Peyer's patch (tissue), 4 donors: ENCODE data around the gene BANP. TPM values are rescaled to one million over a fixed set of nuclear protein-coding genes. Genes with fewer than 3 reads are reported as not detected.
"Not testable (repeated sequence)": the region's sequence is repeated elsewhere in the genome, so short reads cannot be mapped to it uniquely, and the experiment has no call there.

Experiments used
- DNase-seq, 3 donors: peaks; one replicate each; pipeline ENCODE4 v3.0.0-alpha.2; 2017 to 2019
- H3K27ac ChIP-seq, 4 donors: fragments of 200-600 bp; sonication (generic); one replicate each; pipeline ENCODE4 v1.5.1; 2016 to 2019
- H3K27me3 ChIP-seq, 2 donors: fragments of 200-600 bp; sonication (generic); one replicate each; pipeline ENCODE4 v1.5.1; 2019
- H3K36me3 ChIP-seq, 3 donors: fragments of 200-600 bp; sonication (generic); one replicate each; pipeline ENCODE4 v1.5.1; 2016 to 2019
- H3K4me1 ChIP-seq, 4 donors: fragments of 200-600 bp; sonication (generic); one replicate each; pipeline ENCODE4 v1.5.1; 2016 to 2019
- H3K4me3 ChIP-seq, 4 donors: fragments of 200-600 bp; sonication (generic); 1 replicate in 3 of 4; 2 replicates in 1 of 4; pipeline ENCODE4 v1.5.1; 2016 to 2019; ENCODE audit warnings: mild to moderate bottlenecking in 1 of 4
- H3K9me3 ChIP-seq, 4 donors: fragments of 200-600 bp; sonication (generic); one replicate each; pipeline ENCODE4 v1.5.1; 2016 to 2019; ENCODE audit warnings: mild to moderate bottlenecking in 1 of 4
- POLR2A ChIP-seq, 2 donors: fragments of 450-650 bp; IDR thresholded peaks; one replicate each; pipeline ENCODE4 v1.5.1; 2017; ENCODE audit warnings: antibody characterized with exemption in 2 of 2, mild to moderate bottlenecking in 2 of 2, moderate library complexity in 2 of 2
- small RNA-seq, 2 donors: library from RNA; depleted of rRNA; stranded (forward); fragments of <200 nt; gene quantifications; one replicate each; pipeline ENCODE3, GENCODE V24; 2016
- total RNA-seq, 4 donors: library from RNA; depleted of rRNA; stranded (reverse); fragments of >200 nt; gene quantifications; one replicate each; pipeline ENCODE4 v1.1.0, GENCODE V29; 2016
- TF ChIP-seq, protein P1 (sequence below), 6 experiments: fragments of 450-650 bp in 4 of 6; fragments of 200-600 bp in 2 of 6; sonication (generic) in 1 of 6; IDR thresholded peaks; one replicate each; pipeline ENCODE4 v1.5.1; 2017 to 2019; ENCODE audit warnings: antibody characterized with exemption in 6 of 6, mild to moderate bottlenecking in 3 of 6, moderate library complexity in 1 of 6

BANP gene
- total RNA-seq, 4 donors from 2014 or later, result 27.6 to 113 (median 42.7) TPM

GRCh38 chr16:88120812-88121211, 169.6 kb downstream of the BANP start:
- H3K27ac ChIP-seq, result no peak overlapping the region
- H3K36me3 ChIP-seq, result no peaks in the 10 kb centered on the region
- no peaks in the 10 kb centered on the region for H3K4me1 ChIP-seq
- DNase-seq, result no peak
- H3K9me3 ChIP-seq, result no peaks in the 10 kb centered on the region
- TF ChIP-seq POLR2A (IDR thresholded peaks at IDR 0.05), result no peak
- TF ChIP-seq, protein P1, sequence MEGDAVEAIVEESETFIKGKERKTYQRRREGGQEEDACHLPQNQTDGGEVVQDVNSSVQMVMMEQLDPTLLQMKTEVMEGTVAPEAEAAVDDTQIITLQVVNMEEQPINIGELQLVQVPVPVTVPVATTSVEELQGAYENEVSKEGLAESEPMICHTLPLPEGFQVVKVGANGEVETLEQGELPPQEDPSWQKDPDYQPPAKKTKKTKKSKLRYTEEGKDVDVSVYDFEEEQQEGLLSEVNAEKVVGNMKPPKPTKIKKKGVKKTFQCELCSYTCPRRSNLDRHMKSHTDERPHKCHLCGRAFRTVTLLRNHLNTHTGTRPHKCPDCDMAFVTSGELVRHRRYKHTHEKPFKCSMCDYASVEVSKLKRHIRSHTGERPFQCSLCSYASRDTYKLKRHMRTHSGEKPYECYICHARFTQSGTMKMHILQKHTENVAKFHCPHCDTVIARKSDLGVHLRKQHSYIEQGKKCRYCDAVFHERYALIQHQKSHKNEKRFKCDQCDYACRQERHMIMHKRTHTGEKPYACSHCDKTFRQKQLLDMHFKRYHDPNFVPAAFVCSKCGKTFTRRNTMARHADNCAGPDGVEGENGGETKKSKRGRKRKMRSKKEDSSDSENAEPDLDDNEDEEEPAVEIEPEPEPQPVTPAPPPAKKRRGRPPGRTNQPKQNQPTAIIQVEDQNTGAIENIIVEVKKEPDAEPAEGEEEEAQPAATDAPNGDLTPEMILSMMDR (IDR thresholded peaks at IDR 0.05), result no peak
- H3K27me3 ChIP-seq, result no peaks in the 10 kb centered on the region
- no peak overlapping the region for H3K4me3 ChIP-seq

DNA sequence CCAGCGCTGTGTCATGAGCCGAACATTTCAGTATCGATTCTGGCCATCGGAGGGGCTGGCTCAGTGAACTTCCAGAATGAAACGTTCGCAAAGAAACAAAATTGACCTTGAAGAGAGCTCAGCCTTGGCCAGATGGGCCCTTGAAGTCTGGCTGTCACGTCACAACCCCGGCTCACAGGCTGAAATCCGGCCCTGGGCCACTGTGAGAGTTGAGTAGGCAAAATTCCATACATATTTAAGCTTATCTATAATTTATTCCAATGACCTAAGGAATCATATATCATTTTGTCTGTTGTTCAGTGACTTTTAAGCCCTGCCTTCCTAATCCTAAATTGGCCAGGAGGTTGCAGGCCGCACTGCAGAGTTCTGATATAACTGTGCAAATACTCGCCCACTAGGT, 170.2 kb downstream of the BANP start:
- not testable (repeated sequence) for DNase-seq, H3K9me3 ChIP-seq, H3K36me3 ChIP-seq, H3K4me3 ChIP-seq, H3K4me1 ChIP-seq, H3K27ac ChIP-seq, H3K27me3 ChIP-seq

DNA sequence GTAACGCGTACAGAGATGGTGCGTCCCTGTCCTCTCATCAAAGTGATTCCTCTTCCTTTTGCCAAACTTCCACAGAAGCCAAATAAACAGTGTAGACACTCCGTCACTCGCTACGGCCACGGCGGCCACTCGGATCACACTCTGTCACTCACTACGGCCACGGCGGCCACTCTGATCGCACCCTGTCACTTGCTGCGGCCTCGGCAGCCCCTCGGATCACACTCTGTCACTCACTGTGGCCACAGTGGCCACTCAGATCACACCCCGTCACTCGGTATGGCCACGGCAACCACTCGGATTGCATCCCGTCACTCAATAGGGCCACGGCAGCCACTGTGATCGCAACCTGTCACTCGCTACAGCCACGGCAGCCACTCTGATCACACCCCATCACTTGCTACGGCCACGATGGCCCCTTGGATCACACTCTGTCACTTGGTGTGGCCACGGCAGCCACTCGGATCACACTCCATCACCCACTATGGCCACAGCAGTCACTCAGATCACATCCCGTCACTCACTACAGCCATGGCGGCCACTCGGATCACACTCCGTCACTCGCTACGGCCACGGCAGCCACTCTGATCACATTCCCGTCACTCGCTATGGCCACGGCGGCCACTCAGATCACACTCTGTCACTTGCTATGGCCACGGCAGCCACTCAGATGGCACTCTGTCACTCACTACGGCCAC, 170.8 kb downstream of the BANP start:
- Histone ChIP-seq H3K4me1 (no peaks in the 10 kb centered on the region), H3K36me3 (no peaks in the 10 kb centered on the region), H3K9me3 (no peaks in the 10 kb centered on the region), H3K27ac (no peak overlapping the region), H3K4me3 (no peak overlapping the region), H3K27me3 (no peaks in the 10 kb centered on the region)
- no peak for DNase-seq
- TF ChIP-seq POLR2A (IDR thresholded peaks at IDR 0.05), result no peak
- TF ChIP-seq, protein P1 (IDR thresholded peaks at IDR 0.05), result no peak

Small RNA genes within 50 kb of the gene (small RNA-seq; reads per million reads assigned to genes)
- gene AC127455.1, result 0 reads per million in 2 donors

Other genes with a start within 250 kb of the BANP start
- gene KLHDC4, start 185.4 kb upstream of the BANP start, total RNA-seq, result 100 to 1,000 TPM in 1 of 4 donors, 10 to 100 TPM in 3; 39.4 to 125 (median 63.6) TPM
- gene SLC7A5, start 81.9 kb upstream of the BANP start, total RNA-seq, result 1 to 10 TPM; 3.2 to 4.7 (median 3.9) TPM
- not detected for gene CA5A, start 14.9 kb upstream of the BANP start, total RNA-seq